NCI-H446 treated with DMSO at 0.1 percent for 48 hours (cell line): ENCODE data around the gene PAGR1.

Experiments
- DNase-seq: peaks from one replicate; lab custom pipeline; 2025; lab: John Stamatoyannopoulos, UW

The PAGR1 gene

GRCh38 chr16:29837841-29838240 lies 21.9 kb downstream of the PAGR1 start:
- no peak for DNase-seq

- DNase-seq, result no peak
These were observed 23.9 kb downstream of the PAGR1 start for GRCh38 chr16:29839822-29840221.

- DNase-seq, result no peak
These were observed 24.3 kb downstream of the PAGR1 start for GRCh38 chr16:29840240-29840639.

GRCh38 chr16:29841631-29842030 lies 25.7 kb downstream of the PAGR1 start:
- no peak for DNase-seq

GRCh38 chr16:29842732-29843346 lies 26.9 kb downstream of the PAGR1 start:
- DNase-seq, result no peak

- no peak for DNase-seq
These were observed 28.0 kb downstream of the PAGR1 start for GRCh38 chr16:29843931-29844330.

GRCh38 chr16:29844575-29845331 lies 28.8 kb downstream of the PAGR1 start:
- DNase-seq, result no peak

- DNase-seq, result no peak
These were observed 29.7 kb downstream of the PAGR1 start for GRCh38 chr16:29845656-29846055.

GRCh38 chr16:29848420-29849297 lies 32.7 kb downstream of the PAGR1 start:
- DNase-seq, result no peak

GRCh38 chr16:29849505-29849904 lies 33.6 kb downstream of the PAGR1 start:
- DNase-seq, result no peak

- no peak for DNase-seq
These were observed 35.0 kb downstream of the PAGR1 start for GRCh38 chr16:29850998-29851397.

- DNase-seq, result no peak
These were observed 36.7 kb downstream of the PAGR1 start for GRCh38 chr16:29852654-29853053.

GRCh38 chr16:29854520-29855100 lies 38.7 kb downstream of the PAGR1 start:
- no peak for DNase-seq

- peak; percentile 48 for DNase-seq
These were observed 41.3 kb downstream of the PAGR1 start for GRCh38 chr16:29857133-29857760.

GRCh38 chr16:29858149-29858849 lies 42.3 kb downstream of the PAGR1 start:
- DNase-seq, result no peak

GRCh38 chr16:29858974-29859373 lies 43.0 kb downstream of the PAGR1 start:
- no peak for DNase-seq

GRCh38 chr16:29860218-29860617 lies 44.3 kb downstream of the PAGR1 start:
- no peak for DNase-seq

- no peak for DNase-seq
These were observed 46.5 kb downstream of the PAGR1 start for GRCh38 chr16:29862383-29862883.

- DNase-seq, result peak; percentile 89
These were observed 47.1 kb downstream of the PAGR1 start, which contains the start of gene CDIPT for GRCh38 chr16:29862884-29863668. TSS of gene CDIPT (minus strand) at chr16:29863226. CDS start at chr16:29862857, 369 bp downstream.

- DNase-seq, result no peak
These were observed 47.7 kb downstream of the PAGR1 start for GRCh38 chr16:29863669-29863984.
